Effector CD4-positive, alpha-beta T cell (primary cell): ENCODE data around the gene FNDC3B.

Source experiments
- DNase-seq: peaks from one replicate; pipeline ENCODE4 v3.0.0-alpha.2; 2020

FNDC3B gene

DNA sequence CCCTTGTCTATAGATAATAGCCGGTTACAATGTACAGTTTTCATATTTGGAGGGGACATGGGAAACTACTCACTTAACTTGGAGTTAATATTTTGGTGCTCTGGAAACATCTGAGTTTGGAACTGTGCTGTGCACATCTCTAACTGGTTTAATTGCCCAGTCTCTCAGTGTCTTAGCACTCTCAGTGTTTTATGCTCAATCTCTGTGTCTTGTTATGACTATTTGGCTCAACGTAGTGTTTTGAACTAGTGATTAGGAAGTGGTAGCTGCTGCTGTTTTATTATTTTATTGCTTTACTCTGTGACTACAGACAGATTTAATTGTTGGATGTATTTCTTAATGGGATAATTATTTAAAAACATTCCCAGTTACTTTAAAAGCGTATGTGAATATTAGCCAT lies 17.0 kb downstream of the FNDC3B start:
- DNase-seq, result no peak

DNA sequence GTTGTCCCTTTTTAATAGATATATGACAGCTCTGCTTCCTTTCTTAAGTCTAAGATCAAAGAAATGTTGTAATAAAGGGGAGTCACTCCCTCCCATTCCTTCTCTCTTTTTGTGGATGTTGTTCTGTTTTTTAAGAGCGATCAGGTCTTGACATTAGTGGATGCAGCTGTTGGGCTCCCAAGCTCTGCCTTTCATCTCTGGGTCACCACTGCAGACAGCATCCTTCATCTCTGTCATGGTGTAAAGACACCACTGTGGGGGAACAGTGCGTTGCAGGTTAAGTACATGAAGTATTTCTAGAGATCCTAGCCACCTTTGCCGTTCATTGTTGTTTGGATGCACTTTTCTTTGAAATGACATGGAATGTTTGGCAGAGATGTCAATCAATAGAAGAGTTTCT lies 17.7 kb downstream of the FNDC3B start:
- no peak for DNase-seq

DNA sequence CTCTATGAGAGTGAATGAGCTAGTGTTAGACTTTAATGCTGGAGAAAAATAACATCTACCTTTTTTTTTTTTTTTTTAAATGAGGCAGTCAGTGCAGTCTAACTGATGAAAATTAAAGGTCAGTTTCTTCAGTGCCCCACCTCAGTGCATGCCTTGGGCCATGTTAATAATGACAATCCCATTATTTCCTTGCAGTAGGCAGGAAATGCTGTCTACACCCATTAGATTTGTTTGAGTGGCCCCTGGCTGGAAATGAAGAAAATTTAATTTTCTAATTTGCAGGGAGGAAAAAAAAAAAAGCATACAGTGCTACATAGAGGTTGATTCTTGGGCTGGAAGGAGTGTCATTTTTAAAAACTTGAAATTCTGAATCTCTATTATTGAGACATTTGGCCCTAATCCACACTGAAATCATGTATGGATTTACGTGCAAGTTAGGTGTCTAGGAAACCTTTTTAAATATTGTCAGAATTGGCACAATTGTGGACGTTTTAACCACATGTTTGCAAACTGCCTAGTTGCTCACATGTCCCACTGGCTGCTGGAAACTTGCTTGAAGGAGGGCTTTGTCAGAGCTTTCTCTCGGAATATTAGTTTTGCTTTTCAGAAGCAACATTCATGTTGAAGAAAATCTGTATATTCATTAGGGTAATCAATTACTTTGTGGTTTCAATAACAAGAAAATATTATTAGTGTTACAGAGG lies 18.4 kb downstream of the FNDC3B start:
- no peak for DNase-seq

DNA sequence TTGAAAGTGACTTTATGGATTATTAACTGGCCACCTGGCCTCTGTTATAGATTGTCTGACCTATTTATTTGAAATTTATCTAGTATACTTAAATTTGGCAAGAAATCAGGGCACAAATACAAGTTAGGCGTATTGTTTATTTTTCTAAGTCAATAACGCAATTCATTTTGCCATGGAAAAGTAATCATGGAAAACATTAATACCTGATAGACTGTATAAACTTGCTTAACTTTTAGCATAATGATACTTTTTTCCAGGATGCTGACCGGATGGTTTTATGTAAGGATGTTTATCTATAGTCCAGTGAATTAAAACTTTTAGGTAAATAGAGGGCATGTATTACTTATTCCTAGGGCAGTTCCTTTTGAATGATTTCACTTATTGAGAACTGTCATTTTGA lies 20.2 kb downstream of the FNDC3B start:
- no peak for DNase-seq

DNA sequence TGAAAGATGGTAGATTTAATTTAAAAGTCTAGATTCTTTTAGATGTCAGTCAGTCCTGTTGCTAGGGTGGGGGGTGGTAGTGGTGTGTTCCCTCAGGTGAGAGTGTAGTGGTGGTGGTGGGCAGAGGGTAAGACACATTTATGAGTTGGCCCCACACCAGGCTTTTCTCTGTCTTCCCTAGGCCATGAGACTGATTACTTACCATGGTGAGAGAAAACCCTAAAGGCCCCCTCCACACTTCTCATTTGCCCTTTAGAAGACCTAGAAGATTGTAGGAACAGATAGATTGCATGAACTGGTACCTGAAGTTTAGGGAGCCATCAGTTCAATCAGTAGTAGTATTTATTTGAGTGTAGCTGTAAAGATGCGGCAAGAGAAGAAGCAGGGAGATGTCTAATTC lies 20.9 kb downstream of the FNDC3B start:
- no peak for DNase-seq

DNA sequence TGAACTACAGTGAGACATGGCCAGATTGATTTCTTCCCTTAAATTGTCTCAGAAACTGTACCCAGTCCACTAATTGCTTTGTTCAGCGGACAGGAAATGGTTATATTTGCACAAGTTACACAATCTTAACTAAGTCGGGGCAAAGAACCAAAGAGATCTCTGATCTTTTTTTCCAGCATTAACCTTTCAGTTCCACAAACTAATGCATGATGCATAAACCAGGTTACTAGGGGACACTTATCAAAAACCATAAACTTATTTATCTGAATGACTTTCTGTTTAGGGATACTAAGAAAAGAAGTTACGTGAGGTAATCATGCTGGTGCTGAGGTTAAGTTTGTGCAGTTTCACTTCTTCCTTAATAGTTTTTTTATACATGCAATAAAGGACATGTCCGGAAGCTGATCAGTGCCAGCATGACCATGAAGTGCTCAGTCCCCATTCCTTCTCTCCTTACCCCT lies 22.4 kb downstream of the FNDC3B start:
- DNase-seq, result no peak

DNA sequence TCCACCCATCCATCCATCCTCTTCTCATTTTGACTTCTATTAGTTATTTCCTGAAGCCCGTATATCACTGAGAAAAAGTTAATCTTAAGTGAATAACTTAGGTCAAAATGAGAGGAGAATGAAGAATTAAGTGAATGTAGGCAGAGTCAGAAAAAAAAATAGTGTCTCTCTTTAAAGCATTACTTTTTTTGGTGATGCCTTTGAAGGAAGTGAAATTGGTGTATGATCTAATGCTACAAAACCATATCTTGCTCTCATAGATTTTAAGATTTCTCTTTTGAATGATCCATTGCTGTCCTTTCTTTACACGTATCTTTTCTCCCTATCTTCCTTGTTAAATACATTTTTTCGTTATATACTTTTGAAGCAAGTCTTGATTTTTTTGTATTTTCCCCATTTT lies 23.4 kb downstream of the FNDC3B start:
- DNase-seq, result no peak

DNA sequence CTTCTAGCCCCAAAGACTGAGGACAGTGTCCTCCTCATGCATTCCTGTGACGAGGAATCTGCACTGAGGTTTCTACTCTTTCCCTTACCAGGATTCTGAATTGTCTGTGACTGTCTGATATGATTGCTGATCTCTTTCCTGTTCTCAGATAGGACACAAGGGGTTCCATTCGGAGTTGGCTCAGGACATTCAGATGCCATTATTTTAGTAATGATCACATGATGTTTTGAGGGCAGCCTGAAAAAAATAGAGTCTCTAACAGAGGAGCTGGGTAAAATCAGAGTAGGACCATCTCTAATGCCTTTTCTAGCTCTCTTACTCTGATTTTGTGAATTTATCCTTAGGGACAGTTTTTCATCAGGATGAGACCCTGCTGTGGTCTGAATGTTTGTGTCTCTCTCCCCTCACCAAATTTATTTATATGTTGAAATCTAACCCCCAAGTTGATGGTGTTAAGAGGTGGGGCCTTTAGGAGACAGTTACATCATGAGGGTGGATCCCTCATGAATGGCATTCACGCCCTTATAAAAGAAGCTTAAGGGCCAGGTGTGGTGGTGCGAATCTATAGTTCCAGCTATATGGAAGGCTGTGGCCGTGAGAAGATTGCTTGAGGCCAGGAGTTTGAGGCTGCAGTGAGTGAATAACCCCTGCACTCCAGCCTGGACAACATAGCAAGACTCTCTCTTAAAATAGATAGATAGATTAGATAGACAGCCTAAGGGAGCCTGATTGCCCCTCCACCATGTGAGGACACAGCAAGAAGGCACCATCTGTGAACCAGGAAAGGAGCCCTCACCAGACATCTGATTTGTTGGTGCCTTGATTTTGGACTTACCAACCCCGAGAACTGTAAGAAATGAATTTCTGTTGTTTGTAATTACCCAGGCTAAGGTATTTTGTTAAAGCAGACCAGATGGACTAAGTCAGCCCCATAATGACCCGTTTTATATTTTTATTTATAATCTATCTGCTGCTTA lies 24.4 kb downstream of the FNDC3B start:
- no peak for DNase-seq

DNA sequence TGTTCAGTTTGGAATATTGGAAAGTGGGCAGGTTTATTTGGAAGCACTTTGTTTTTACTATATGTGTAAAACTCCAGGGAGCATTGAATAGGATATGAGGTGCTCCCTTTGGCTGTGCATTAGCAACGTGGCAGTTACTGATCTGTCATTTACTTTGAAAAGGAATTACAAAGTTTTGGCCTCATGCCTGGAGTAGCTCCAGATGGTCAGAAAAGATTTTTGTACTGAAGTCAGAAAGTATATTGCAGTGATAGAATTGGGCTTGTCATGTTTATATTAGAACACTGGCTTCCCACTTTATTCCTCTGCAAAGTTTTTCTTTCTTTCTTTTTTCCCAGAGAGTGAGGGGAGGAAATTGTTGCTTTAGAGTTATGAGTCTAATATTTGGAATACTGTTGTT lies 26.1 kb downstream of the FNDC3B start:
- no peak for DNase-seq

DNA sequence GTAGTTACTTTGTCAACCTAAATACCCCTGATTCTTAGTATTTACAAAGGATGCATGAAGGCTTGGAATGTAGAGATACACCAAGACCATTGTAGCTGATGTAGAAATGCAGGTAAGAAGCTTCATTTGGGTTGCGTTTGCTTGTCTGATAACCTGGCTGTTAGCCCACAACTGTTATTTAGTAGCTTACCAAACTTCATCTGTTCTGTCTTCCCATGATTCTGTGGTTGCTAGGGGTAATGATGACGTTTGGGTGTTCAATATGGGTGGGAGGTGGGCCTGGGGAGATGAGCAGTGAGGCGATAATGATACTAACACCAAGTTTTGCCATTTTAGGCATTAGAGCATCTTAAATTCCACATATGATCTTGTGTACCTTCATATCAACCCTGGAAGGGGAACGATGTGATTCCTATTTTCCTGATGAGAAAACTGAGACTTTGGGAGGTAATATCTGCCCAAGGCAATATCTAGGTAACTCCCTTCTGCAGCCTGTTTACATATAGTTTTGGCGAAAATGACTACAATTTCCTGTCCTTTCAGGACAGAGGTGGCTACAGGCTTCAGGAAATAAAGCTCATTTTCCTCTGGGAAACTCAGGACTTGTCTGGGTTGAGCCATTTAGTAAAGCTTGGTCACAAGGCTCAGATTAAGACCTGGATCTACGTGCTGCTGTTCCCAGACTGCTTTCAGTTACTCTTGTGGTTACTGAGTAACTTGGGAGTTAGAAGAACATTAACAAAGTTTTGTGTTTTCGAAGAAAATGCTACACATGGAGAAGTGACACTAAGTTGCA lies 26.8 kb downstream of the FNDC3B start:
- no peak for DNase-seq

DNA sequence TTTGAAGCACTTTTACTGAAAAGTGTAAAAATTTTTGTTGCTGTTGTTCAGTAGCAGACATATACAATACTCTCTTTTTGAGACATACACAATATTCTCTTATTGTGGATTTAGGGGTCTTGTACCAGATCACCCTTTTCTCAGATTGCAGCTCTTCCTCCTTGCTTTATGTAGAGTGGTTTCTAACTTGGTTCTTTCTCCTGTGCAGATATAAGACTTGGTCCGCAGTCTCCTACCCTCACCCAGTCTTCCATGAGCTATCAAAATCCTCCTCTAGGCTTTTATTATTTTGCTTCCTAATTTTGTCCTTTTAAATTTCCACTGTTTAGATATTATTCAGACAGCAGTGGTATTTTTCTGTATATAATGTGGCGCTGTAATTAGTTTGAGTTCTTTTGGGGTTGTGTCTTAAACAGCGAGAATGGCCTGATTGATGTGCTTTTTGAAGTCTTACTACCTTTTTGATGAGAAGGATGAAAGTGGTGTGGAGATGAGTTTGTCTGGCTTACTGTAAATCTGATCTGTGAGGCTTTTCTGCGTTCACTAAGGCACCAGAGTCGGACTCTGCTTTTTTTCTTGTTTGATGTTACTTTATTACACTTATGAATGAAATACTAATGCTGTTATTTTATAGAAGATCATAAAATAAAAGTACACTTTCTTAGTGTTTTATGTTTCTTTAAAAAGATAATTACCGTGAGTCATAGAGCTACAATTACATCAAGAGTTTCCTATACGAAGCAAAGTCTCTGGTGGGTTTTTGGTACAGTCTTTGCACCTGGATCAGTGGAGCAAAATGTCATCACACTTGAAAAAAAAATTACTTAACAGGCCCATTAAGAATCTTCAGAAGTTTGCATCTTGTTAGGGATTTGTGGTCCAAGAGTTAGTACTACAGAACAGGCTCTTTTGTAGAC lies 27.8 kb downstream of the FNDC3B start:
- DNase-seq, result no peak

DNA sequence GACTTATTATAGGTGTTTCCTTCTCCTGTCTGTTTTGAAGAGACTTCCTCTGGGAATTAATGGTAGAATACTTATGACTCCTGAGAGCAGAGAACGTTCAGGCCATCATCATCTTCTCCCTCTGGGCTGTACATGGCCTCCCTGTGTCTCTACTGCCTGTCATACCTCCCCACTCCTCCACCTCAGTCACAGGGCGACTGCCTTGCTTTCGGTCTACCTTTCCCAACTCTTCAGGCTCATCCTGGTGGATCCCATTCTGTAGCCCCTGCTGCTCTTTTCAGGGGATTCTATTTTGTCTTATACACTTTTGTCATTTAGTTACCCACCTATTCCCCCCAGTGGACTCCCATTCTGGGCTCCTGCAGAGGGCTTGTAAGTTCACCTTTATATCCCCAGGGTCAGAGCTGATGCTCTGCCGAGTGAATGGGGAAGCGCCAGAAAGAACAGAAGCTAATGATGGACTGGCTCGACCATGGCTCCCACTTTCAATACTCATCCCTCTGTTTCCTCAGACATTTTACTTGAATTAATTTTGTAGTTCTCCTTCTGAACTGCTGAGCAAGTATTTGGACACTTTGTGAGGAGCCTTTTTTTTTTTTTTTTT lies 28.6 kb downstream of the FNDC3B start:
- DNase-seq, result no peak

DNA sequence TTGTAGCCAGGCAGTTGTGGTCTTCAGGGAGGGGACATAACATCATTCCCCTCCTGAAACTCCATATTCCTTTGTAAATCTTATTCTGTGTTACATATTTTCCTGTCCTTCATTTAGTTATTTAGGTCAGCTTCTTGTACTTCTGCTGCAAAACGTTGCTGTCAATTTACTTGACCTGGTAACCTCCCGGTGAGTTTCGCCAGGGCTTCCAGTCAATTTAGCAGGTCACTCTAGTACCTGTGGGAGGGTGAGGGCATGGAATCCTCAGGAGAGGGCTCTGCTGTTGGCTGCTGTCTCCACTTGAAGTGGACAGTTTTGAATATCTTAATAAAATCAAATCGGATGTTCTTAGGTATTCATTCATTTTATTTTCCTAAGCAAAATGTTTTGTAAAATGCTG lies 29.6 kb downstream of the FNDC3B start:
- no peak for DNase-seq

DNA sequence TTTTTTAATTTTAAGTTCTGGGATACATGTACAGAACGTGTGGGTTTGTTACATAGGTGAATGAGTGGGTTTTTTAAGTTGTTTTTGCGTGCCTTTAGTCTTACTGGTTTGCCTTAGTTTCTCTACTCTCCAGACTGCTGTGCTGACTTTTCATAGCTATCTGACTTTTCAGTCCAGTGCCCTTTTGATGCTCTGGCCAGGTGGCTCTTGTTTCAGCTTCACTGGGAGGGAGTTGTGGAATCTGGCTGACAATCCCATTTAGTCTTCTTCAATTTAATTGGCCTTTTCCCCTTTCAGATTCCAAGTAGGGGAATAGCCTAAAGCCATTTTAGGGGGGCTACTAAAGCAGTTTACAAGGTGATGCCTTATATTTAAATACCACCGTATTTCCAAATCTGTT lies 30.1 kb downstream of the FNDC3B start:
- DNase-seq, result no peak

DNA sequence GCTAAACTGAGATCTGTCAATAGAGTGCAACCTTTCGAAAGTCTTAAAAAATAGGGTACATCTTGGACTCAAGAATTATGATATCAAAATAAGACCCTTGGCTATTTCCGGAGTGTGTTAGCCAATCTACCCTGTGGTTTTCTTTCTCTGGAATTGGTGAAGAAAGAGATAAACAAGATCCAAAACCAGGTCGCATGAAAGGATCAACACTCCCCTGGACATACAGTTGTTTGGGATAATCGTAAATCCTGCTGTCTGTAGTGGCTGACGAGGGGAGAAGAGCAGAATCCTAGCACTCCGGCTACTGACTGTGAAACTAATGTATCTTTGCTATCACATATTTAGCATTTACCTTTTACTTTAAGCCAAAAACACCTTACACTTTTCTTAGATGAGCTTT lies 30.9 kb downstream of the FNDC3B start:
- no peak for DNase-seq

DNA sequence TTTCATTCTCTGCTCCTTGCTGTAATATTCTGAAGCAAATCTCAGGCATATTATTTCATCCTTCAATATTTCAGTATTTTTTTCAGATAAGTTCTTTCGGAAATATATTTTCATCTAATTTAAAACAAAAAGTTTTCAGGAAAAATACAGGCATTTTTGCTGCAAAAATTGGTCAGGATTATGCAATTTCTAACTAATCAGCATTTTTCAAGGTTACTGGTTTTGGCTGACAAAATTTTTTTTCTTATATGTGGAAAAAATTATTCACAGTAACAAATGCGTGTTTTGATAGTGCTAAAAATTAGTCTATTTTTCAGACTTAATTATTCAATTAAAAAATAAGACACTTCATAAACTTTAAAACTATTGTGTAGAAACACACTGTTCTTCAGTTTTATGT lies 31.4 kb downstream of the FNDC3B start:
- no peak for DNase-seq

DNA sequence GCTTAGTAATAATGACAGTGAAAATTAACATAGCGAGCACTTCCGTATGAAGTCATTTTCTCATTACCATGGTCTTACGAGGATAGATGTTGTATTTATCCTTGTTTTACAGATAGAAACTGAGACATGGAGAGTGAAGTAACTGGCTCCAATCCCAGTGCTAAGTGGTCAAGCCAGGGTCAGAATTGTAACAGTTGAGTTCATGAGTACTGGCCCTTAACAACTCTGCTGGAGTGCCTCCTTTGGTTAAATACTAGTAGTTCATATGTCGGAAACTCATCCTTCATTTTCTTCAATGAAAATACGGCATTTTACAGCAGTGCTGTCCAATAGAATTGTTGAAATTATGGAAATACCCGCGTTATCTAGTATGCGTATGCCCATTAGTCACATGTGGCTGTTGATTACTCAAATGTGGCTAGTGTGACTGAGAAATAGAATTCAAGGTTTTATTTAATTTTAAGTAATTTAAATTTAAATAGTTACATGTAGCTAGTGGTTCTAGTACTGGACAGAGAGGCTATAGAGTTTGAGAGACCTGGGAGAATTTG lies 32.5 kb downstream of the FNDC3B start:
- DNase-seq, result no peak

DNA sequence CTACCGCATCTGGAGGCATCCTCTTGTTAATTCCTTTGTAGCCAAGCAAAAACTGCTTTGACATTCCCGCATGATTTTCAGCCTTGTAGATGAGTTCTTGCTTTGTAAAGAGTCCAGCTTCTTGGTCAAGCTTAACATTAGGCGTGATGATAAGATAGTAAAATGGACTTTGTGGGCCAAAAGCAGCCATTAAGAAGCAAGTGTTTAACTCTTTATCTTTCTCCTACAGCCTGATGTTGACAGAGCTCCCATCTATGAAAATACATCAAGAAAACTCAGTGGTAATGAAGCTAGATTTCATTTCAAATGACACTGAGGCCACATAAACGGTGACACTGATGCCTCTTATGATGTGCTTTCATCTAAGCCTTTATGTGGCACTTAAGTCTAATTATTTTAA lies 33.2 kb downstream of the FNDC3B start:
- no peak for DNase-seq

DNA sequence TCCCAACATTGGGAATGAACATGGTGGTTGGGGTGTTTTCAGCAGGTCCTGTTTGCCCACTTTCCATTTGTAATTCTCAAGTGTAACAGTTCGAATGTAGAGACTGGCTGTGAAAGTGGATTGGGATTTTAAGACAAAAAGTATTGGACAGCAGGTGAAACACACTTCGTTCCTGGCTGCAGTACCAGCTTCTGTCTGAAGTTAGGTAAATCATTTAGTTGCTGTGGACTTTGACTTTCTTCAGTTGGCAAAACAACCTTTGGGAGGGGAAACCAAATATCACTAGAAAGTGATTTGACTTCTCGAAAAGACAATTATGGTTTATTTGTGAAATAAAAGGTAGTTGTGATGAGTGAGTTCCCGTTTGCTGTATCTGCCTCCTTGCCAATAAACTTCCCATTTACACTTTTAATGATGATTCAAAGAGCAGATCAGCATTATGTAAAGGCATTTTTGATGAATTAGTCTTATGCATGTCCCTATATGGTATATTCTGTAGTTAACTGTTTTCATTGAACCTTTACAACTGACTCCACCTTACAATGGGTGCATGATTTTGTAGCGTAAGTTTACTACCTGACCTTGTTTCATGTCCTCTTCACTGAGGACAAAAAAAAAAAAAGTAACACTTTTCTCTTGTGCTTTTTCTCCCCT lies 34.0 kb downstream of the FNDC3B start:
- no peak for DNase-seq

DNA sequence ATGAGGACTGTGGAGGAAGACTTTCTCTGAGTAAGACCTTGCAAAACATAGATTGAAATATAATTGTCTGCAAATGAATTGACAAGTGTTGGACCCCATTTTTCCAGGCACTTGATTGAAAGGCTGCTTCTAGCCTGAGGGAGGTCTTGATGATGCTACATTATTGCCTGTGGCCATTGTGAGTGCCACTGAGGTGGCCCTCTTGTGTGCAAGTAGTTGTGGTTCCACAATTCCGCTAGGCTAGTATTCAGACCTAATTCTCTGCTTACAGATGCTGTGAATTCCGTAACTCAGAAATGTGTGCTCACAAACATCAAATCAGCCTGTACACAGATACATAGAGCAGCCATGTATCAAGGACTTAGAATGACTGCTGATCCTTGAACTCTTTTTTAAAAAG lies 34.7 kb downstream of the FNDC3B start:
- DNase-seq, result no peak

DNA sequence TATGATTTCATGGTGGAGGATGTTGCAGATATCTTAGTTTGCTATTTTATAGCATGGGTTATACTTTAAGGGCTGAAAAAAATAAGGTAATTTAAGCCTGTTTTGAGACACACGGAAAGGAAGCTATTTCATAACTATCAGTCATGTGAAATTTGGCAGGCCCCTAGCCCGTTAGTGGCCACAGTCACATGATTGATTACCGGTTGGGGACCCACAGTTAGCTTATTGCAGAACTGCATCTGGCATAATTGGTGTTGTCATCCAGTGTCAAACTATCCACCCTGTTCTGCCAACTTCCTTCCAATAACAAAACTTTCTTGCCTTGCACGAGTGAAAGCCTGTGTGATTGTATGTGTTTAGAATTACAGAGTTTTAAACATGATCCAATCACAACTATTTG lies 35.2 kb downstream of the FNDC3B start:
- no peak for DNase-seq
